GM19455 (cell line): ENCODE measurements around the gene AQP2.

ENCODE experiments used
- ATAC-seq: cut with Tn5 transposase; IDR thresholded peaks from one replicate; pipeline ENCODE4 v1.9.1; 2021; ENCODE audit not compliant: unreplicated experiment

Gene AQP2

GRCh38 chr12:49967777-49968250 lies 17.3 kb downstream of the AQP2 start:
- ATAC-seq: no peak

GRCh38 chr12:49968471-49968870 lies 17.9 kb downstream of the AQP2 start:
- ATAC-seq: no peak

GRCh38 chr12:49969027-49969426 lies 18.5 kb downstream of the AQP2 start:
- ATAC-seq: no peak

GRCh38 chr12:49969651-49970429 lies 19.3 kb downstream of the AQP2 start:
- ATAC-seq: no peak

- no peak for ATAC-seq
These were observed 20.1 kb downstream of the AQP2 start for GRCh38 chr12:49970658-49971057.

- no peak for ATAC-seq
These were observed 20.6 kb downstream of the AQP2 start for GRCh38 chr12:49971141-49971540.

GRCh38 chr12:49972129-49972528 lies 21.6 kb downstream of the AQP2 start:
- ATAC-seq: no peak

- ATAC-seq: no peak
These were observed 22.3 kb downstream of the AQP2 start, which contains the start of gene AQP6 for GRCh38 chr12:49972641-49973360. TSS of gene AQP6 (plus strand) at chr12:49972947. CDS start at chr12:49973174, 227 bp downstream.

- no peak for ATAC-seq
These were observed 22.9 kb downstream of the AQP2 start for GRCh38 chr12:49973361-49973830.

GRCh38 chr12:49974231-49974675 lies 23.7 kb downstream of the AQP2 start:
- ATAC-seq: no peak

GRCh38 chr12:49974677-49975317 lies 24.3 kb downstream of the AQP2 start:
- no peak for ATAC-seq

- ATAC-seq: no peak
These were observed 24.8 kb downstream of the AQP2 start for GRCh38 chr12:49975318-49975761.

GRCh38 chr12:49976557-49976956 lies 26.0 kb downstream of the AQP2 start:
- ATAC-seq: no peak

- no peak for ATAC-seq
These were observed 27.6 kb downstream of the AQP2 start for GRCh38 chr12:49978125-49978524.

- no peak for ATAC-seq
These were observed 28.6 kb downstream of the AQP2 start for GRCh38 chr12:49979016-49979586.

- ATAC-seq: no peak
These were observed 29.3 kb downstream of the AQP2 start for GRCh38 chr12:49979791-49980190.

GRCh38 chr12:49980501-49981349 lies 30.2 kb downstream of the AQP2 start:
- no peak for ATAC-seq

GRCh38 chr12:49982246-49983087 lies 31.9 kb downstream of the AQP2 start:
- no peak for ATAC-seq

- no peak for ATAC-seq
These were observed 33.4 kb downstream of the AQP2 start for GRCh38 chr12:49983892-49984291.
